Loucy (cell line): ENCODE results near the gene CLSTN2.

ENCODE experiments used
- H2AFZ ChIP-seq: fragments of 200-600 bp; sonication (generic); 2 replicates; pipeline ENCODE4 v1.6.0; 2016; ENCODE audit warnings: antibody characterized with exemption, mild to moderate bottlenecking, low read length, moderate library complexity
- H3F3A ChIP-seq: fragments of 200-600 bp; 2 replicates; pipeline ENCODE4 v1.6.0; 2016; ENCODE audit warnings: antibody characterized with exemption, low read depth, mild to moderate bottlenecking
- H3K27me3 ChIP-seq: fragments of 200-600 bp; sonication (generic); 2 replicates; pipeline ENCODE4 v1.6.1; 2014; ENCODE audit warnings: low read length, mild to moderate bottlenecking; ENCODE audit not compliant: insufficient read depth, poor library complexity, severe bottlenecking
- H3K36me3 ChIP-seq: fragments of 200-600 bp; sonication (generic); 2 replicates; pipeline ENCODE4 v1.6.1; 2016; ENCODE audit warnings: low read length; ENCODE audit not compliant: insufficient read depth
- H3K4me1 ChIP-seq: fragments of 200-600 bp; sonication (generic); 2 replicates; pipeline ENCODE4 v1.5.1; 2014; ENCODE audit warnings: low read length, mild to moderate bottlenecking; ENCODE audit not compliant: insufficient read depth, poor library complexity, severe bottlenecking
- H3K4me2 ChIP-seq: fragments of 200-600 bp; sonication (generic); 2 replicates; pipeline ENCODE4 v1.6.0; 2014; ENCODE audit warnings: antibody characterized with exemption, low read length, low read depth, mild to moderate bottlenecking; ENCODE audit not compliant: poor library complexity, severe bottlenecking
- H3K4me3 ChIP-seq: fragments of 200-600 bp; sonication (generic); 2 replicates; pipeline ENCODE4 v1.5.1; 2014; ENCODE audit warnings: low read length, mild to moderate bottlenecking, mixed read lengths; ENCODE audit not compliant: poor library complexity, severe bottlenecking
- H3K79me2 ChIP-seq: fragments of 200-600 bp; sonication (generic); 2 replicates; pipeline ENCODE4 v1.6.1; 2014; ENCODE audit warnings: low read length; ENCODE audit not compliant: insufficient read depth
- H3K9ac ChIP-seq: fragments of 200-600 bp; sonication (generic); 2 replicates; pipeline ENCODE4 v1.6.0; 2014; ENCODE audit warnings: mild to moderate bottlenecking, low read depth, low read length, moderate library complexity; ENCODE audit not compliant: poor library complexity, severe bottlenecking
- H3K9me2 ChIP-seq: fragments of 200-600 bp; sonication (generic); replicated peaks from 2 replicates; pipeline ENCODE4 v1.6.1; 2016; ENCODE audit warnings: low read depth, low read length, mixed read lengths
- H3K9me3 ChIP-seq: fragments of 200-600 bp; sonication (generic); 2 replicates; pipeline ENCODE4 v1.6.1; 2014; ENCODE audit warnings: mild to moderate bottlenecking, antibody characterized with exemption, low read length, low read depth; ENCODE audit not compliant: insufficient read depth
- H4K20me1 ChIP-seq: fragments of 200-600 bp; sonication (generic); 2 replicates; pipeline ENCODE4 v1.6.0; 2014; ENCODE audit warnings: antibody characterized with exemption, low read length, mild to moderate bottlenecking; ENCODE audit not compliant: insufficient read depth, poor library complexity, severe bottlenecking
- EZH2phosphoT487 ChIP-seq: fragments of 200-600 bp; IDR thresholded peaks from 2 replicates; pipeline ENCODE4 v1.6.1; 2018; ENCODE audit warnings: antibody characterized with exemption, mild to moderate bottlenecking, moderate library complexity, borderline replicate concordance
- TF ChIP-seq, protein P1 (sequence below): fragments of 200-600 bp; sonication (generic); conservative IDR thresholded peaks from 2 replicates; pipeline ENCODE4 v1.5.1; 2014; ENCODE audit warnings: mild to moderate bottlenecking, antibody characterized with exemption, low read length

CLSTN2 gene

DNA sequence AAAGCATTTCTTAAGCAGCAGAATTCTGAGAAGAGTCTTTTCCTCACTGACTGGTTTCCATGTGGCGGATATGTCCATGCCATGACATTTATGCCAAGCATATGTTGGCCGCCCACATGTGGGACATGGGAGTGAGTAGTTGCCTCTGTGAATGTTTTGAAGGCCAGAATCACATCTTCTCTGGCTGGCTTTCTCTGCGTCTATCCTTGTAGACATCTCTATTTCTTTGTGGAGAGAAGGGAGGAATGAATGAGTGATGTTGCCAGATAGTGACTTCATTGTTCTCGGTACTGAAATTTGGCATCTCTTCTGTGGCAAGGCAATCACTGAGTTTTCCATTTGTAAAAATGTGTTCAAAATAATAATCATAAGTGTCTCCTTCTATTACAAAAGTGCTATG, 316.0 kb downstream of the CLSTN2 start:
- Histone ChIP-seq H3K4me1 (no peaks in the 10 kb centered on the region), H3K4me2 (no peak overlapping the region), H2AFZ (no peak overlapping the region), H4K20me1 (no peaks in the 10 kb centered on the region), H3K9ac (no peak overlapping the region), H3K79me2 (no peaks in the 10 kb centered on the region), H3K9me2 (no peaks in the 10 kb centered on the region), H3K27me3 (no peaks in the 10 kb centered on the region), H3F3A (no peaks in the 10 kb centered on the region), H3K4me3 (no peak overlapping the region), H3K9me3 (no peaks in the 10 kb centered on the region), H3K36me3 (no peaks in the 10 kb centered on the region)
- TF ChIP-seq EZH2phosphoT487, result no peak

DNA sequence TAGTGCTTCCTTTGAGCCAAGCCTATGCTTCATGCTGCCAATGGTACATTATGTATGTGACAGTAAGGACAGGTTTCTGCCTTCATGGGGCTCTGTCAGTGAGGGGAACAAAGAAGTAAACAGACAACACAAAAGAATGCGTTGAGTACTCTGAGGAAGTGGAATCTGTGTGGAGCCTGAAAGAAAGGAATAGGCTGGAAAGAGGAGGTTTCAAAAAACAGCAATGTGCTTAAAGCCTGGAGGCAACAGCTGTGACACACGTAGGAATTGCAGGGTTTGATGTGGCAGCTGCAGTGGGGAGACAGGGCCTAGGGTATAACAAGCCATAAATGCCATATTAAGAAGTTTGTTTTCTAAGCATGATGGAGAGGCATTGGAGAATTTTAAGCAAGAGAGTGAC, 316.7 kb downstream of the CLSTN2 start:
- no peaks in the 10 kb centered on the region for H3K27me3 ChIP-seq
- no peak overlapping the region for H2AFZ ChIP-seq
- no peaks in the 10 kb centered on the region for H3K9me3 ChIP-seq
- no peak overlapping the region for H3K4me2 ChIP-seq
- H3K36me3 ChIP-seq, result no peaks in the 10 kb centered on the region
- no peak overlapping the region for H3K4me3 ChIP-seq
- no peaks in the 10 kb centered on the region for H3K4me1 ChIP-seq
- H3F3A ChIP-seq, result no peaks in the 10 kb centered on the region
- TF ChIP-seq, protein P1, sequence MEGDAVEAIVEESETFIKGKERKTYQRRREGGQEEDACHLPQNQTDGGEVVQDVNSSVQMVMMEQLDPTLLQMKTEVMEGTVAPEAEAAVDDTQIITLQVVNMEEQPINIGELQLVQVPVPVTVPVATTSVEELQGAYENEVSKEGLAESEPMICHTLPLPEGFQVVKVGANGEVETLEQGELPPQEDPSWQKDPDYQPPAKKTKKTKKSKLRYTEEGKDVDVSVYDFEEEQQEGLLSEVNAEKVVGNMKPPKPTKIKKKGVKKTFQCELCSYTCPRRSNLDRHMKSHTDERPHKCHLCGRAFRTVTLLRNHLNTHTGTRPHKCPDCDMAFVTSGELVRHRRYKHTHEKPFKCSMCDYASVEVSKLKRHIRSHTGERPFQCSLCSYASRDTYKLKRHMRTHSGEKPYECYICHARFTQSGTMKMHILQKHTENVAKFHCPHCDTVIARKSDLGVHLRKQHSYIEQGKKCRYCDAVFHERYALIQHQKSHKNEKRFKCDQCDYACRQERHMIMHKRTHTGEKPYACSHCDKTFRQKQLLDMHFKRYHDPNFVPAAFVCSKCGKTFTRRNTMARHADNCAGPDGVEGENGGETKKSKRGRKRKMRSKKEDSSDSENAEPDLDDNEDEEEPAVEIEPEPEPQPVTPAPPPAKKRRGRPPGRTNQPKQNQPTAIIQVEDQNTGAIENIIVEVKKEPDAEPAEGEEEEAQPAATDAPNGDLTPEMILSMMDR, result no peak
- TF ChIP-seq EZH2phosphoT487, result no peak
- no peaks in the 10 kb centered on the region for H3K9me2 ChIP-seq
- no peak overlapping the region for H3K9ac ChIP-seq
- H3K79me2 ChIP-seq, result no peaks in the 10 kb centered on the region
- no peaks in the 10 kb centered on the region for H4K20me1 ChIP-seq

DNA sequence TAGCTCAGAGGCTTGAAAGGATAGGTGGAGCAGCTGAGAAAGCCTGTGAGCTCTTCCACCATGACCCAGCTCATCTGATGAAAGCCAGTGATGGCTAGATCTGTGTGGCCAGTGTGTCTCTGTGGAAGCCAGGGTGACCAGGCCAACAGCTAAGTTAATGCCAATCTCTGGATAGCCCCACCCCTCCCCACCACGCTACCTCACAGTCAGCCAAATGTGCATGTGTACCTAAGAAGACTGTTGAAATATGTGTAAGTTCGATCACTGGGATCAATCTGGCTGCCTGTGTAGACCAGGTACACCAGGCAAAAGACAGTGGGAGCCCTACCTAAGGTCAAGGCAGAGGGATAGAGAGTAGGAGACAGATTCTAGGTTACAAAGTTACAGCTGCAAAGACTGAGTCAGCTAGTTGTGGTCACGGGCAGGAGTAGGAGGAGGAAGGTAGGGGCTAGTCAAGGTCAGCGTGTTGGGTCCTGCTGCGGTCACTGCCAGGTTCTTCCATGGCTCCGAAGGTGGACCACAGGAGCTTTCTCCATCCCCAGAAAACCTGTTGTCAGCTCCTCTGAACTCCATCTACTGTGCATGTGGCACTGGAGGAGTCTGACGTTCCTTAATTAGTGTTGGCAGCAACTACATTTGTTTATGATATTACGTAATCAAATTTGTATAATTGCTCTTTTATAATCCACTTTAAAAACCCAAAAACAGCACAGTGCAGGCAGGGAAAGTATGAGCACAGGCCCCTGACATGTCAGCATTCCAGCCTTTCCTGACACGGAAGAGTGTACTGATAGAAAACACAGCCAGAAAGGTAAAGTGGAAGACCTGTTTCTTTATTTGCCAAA, 318.0 kb downstream of the CLSTN2 start:
- Histone ChIP-seq H3K79me2 (no peaks in the 10 kb centered on the region), H3K4me3 (no peak overlapping the region), H2AFZ (no peak overlapping the region), H3K36me3 (no peaks in the 10 kb centered on the region), H4K20me1 (no peaks in the 10 kb centered on the region), H3K4me1 (no peaks in the 10 kb centered on the region), H3K27me3 (no peaks in the 10 kb centered on the region), H3K9me2 (no peaks in the 10 kb centered on the region), H3K9ac (no peak overlapping the region), H3K9me3 (no peaks in the 10 kb centered on the region), H3K4me2 (no peak overlapping the region), H3F3A (no peaks in the 10 kb centered on the region)
- TF ChIP-seq EZH2phosphoT487, result no peak
- TF ChIP-seq, protein P1, result no peak
